GM12878 (cell line): ENCODE results near the gene STIL. TPM values are rescaled to one million over a fixed set of nuclear protein-coding genes. Genes with fewer than 3 reads are reported as not detected.

Source experiments
- CUX1 ChIP-seq: IDR thresholded peaks from 2 replicates; pipeline ENCODE4 v1.6.1; 2012; ENCODE audit warnings: improper control_type of control experiment, low read depth, low read length; ENCODE audit not compliant: insufficient replicate concordance
- IRF3 ChIP-seq: fragments of 450-650 bp; IDR thresholded peaks from 2 replicates; pipeline ENCODE4 v1.6.1; 2014; ENCODE audit warnings: mild to moderate bottlenecking
- NFYB ChIP-seq: IDR thresholded peaks from 2 replicates; pipeline ENCODE4 v1.6.1; 2011; ENCODE audit warnings: low read depth, mild to moderate bottlenecking, low read length, improper control_type of control experiment, moderate library complexity; ENCODE audit not compliant: insufficient read depth
- NRF1 ChIP-seq: conservative IDR thresholded peaks from 2 replicates; pipeline ENCODE4 v1.6.1; 2011; ENCODE audit warnings: mild to moderate bottlenecking, low read depth, low read length, improper control_type of control experiment
- RELB ChIP-seq: fragments of 450-650 bp; IDR thresholded peaks from 2 replicates; pipeline ENCODE4 v1.6.1; 2017; ENCODE audit warnings: low read depth, mild to moderate bottlenecking, moderate library complexity
- polyA plus RNA-seq, 11 experiments: library from polyadenylated mRNA; depleted of rRNA in 4 of 11; unstranded in 6 of 11; stranded (reverse) in 5 of 11; fragments of >200 nt; fragmentation: Nextera tagmentation in 4 of 11; fragmentation: Illumina TruSeq in 1 of 11; extraction: Ambion mirVana in 4 of 11; extraction: Trizol in 1 of 11; gene quantifications; 1 replicate in 1 of 11; 2 replicates in 10 of 11; pipeline versions ENCODE4 v1.2.1 to v1.2.3, GENCODE V29; 2011 to 2016; ENCODE audit warnings: inconsistent platforms in 2 of 11, missing spikeins in 2 of 11, low read depth in 1 of 11
- total RNA-seq, 4 experiments: library from RNA; depleted of rRNA in 3 of 4; stranded (reverse); fragments of >200 nt in 3 of 4; fragmentation: Illumina TruSeq in 1 of 4; extraction: Trizol in 1 of 4; gene quantifications; 2 replicates each; pipeline versions ENCODE4 v1.2.1 to v1.2.3, GENCODE V29; 2013 to 2021

STIL gene
- total and polyA plus RNA-seq, 10 of the 15 experiments (the other 5 are each of a cell fraction or from before 2014, with no cell fraction given): 6.0 to 35.1 (median 26.5) TPM

GRCh38 chr1:47280142-47280541, 33.8 kb downstream of the STIL start (continued):
- TF ChIP-seq NFYB (no peak), CUX1 (no peak), RELB (no peak), NRF1 (no peak), IRF3 (no peak)
